Cardiac fibroblast (primary cell): ENCODE measurements around the gene PIK3CD.

Experiments
- DNase-seq, 2 donors: peaks; one replicate each; pipeline versions ENCODE4 v3.0.0 to v3.0.0-alpha.2; 2010; ENCODE audit warnings: low read depth in 2 of 2
- H3K4me3 ChIP-seq, 2 donors: replicated peaks in 1 of 2; 1 replicate in 1 of 2; 2 replicates in 1 of 2; pipeline ENCODE4 v1.5.1; 2011; ENCODE audit warnings: low read depth in 2 of 2, low read length in 2 of 2, mild to moderate bottlenecking in 2 of 2, moderate library complexity in 1 of 2
- CTCF ChIP-seq: IDR thresholded peaks from one replicate; pipeline ENCODE4 v1.5.1; 2011; ENCODE audit warnings: low read depth, mild to moderate bottlenecking, low read length, inconsistent platforms

PIK3CD gene

GRCh38 chr1:9688599-9688998 lies 37.1 kb downstream of the PIK3CD start:
- DNase-seq: no peak
- H3K4me3 ChIP-seq: peak overlapping the region; percentile 40 to 56
- TF ChIP-seq CTCF: no peak

GRCh38 chr1:9689011-9689706 lies 37.6 kb downstream of the PIK3CD start:
- H3K4me3 ChIP-seq: peak overlapping the region; percentile 61 to 62
- peak; percentile 62 to 77 for DNase-seq

GRCh38 chr1:9689971-9690381 lies 38.4 kb downstream of the PIK3CD start:
- peak in 1 of 2 donors; percentile 26 for DNase-seq
- peak; percentile 16 for TF ChIP-seq CTCF
- H3K4me3 ChIP-seq: peak overlapping the region; percentile 61 to 62

More at GRCh38 chr1:9689011-9689706, 37.6 kb downstream of the PIK3CD start:
- no peak for TF ChIP-seq CTCF

- no peak for TF ChIP-seq CTCF
- DNase-seq: no peak
- H3K4me3 ChIP-seq: peak overlapping the region; percentile 61 to 62
Observed at GRCh38 chr1:9690440-9691107, 39.0 kb downstream of the PIK3CD start.

DNA sequence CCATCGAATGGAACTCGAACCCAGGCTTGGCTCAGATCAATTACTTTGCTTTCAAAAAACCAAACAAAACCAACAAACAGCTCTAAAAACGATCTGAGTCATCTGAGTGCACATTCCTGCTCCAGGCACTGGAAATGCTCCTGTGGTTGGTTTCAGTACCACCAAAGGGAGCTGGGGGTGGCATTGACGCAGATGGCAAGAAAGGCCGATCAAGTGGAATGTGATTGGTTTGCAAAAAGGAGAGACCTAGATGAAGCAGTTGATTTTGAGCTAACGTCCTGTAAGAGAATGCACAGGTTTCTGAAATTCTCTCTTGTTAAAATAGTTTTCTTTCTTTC lies 39.5 kb downstream of the PIK3CD start:
- TF ChIP-seq CTCF: no peak
- no peak overlapping the region for H3K4me3 ChIP-seq

GRCh38 chr1:9691691-9692090 lies 40.2 kb downstream of the PIK3CD start:
- TF ChIP-seq CTCF: no peak
- no peak overlapping the region for H3K4me3 ChIP-seq
- no peak for DNase-seq

More for the DNA sequence above, 39.5 kb downstream of the PIK3CD start:
- DNase-seq: peak in 1 of 2 donors; percentile 41
